Brain pericyte (primary cell): ENCODE data around the gene DHX8.

ENCODE experiments used
- DNase-seq: peaks from one replicate; pipeline ENCODE4 v3.0.0-alpha.2; 2012; ENCODE audit warnings: low read depth, low spot score

The DHX8 gene

GRCh38 chr17:43524945-43525575, 41.3 kb downstream of the DHX8 start:
- no peak for DNase-seq

- DNase-seq = no peak
Measured at GRCh38 chr17:43526886-43527648, 43.3 kb downstream of the DHX8 start.

GRCh38 chr17:43528319-43528987, 44.7 kb downstream of the DHX8 start:
- no peak for DNase-seq

GRCh38 chr17:43528988-43529814, 45.4 kb downstream of the DHX8 start:
- DNase-seq = no peak

- no peak for DNase-seq
Measured at GRCh38 chr17:43529947-43530287, 46.1 kb downstream of the DHX8 start.

- peak; percentile 62 for DNase-seq
Measured at GRCh38 chr17:43530288-43531081, 46.7 kb downstream of the DHX8 start.

GRCh38 chr17:43531082-43531378, 47.3 kb downstream of the DHX8 start:
- no peak for DNase-seq

- no peak for DNase-seq
Measured at GRCh38 chr17:43531955-43532354, 48.2 kb downstream of the DHX8 start.

GRCh38 chr17:43532581-43532980, 48.8 kb downstream of the DHX8 start:
- no peak for DNase-seq

- DNase-seq = no peak
Measured at GRCh38 chr17:43533699-43534098, 49.9 kb downstream of the DHX8 start.

- DNase-seq = no peak
Measured at GRCh38 chr17:43534909-43535308, 51.1 kb downstream of the DHX8 start.

- DNase-seq = peak; percentile 54
Measured at GRCh38 chr17:43536236-43536992, 52.6 kb downstream of the DHX8 start.

GRCh38 chr17:43540821-43541674, 57.3 kb downstream of the DHX8 start:
- DNase-seq = no peak

- no peak for DNase-seq
Measured at GRCh38 chr17:43542859-43543258, 59.1 kb downstream of the DHX8 start.

- no peak for DNase-seq
Measured at GRCh38 chr17:43543300-43543699, 59.5 kb downstream of the DHX8 start.

- DNase-seq = no peak
Measured at GRCh38 chr17:43543771-43544575, 60.2 kb downstream of the DHX8 start.

- no peak for DNase-seq
Measured at GRCh38 chr17:43545383-43545632, 61.5 kb downstream of the DHX8 start.

GRCh38 chr17:43546319-43547188, 62.8 kb downstream of the DHX8 start, which contains the start of gene ETV4:
Gene ETV4, minus strand, starts transcription at chr17:43546340. Its CDS starts 723 bp downstream, at chr17:43545617.
- peak; percentile 73 for DNase-seq
